Measurements from ENCODE around the gene RNF10. TPM values are rescaled to one million over a fixed set of nuclear protein-coding genes. Genes with fewer than 3 reads are reported as not detected.
"Not testable (repeated sequence)": the region's sequence is repeated elsewhere in the genome, so short reads cannot be mapped to it uniquely, and the experiment has no call there.

RNF10 gene
- 100 to 1,000 TPM; 371 to 488 (median 389) TPM for total RNA-seq
- 125 TPM for total RNA-seq (2013)

DNA sequence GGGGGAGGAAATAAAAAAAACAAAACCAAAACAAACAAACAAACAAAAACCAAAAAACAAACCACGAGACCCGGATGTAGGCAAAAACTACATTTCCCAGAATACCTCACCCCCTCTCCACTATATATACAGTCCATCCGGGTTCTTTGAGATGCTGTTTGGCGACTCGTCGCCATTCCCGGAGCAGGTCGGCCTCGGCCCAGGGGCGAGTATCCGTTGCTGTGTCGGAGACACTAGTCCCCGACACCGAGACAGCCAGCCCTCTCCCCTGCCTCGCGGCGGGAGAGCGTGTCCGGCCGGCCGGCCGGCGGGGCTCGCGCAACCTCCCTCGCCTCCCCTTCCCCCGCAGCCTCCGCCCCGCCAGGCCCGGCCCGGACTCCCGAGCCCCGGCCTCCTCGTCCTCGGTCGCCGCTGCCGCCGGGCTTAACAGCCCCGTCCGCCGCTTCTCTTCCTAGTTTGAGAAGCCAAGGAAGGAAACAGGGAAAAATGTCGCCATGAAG, at the start of gene RNF10:
Gene RNF10, plus strand, starts transcription at position 154 of the 500 bp plus-strand sequence. CDS start 456 bp downstream, outside the sequence.
- intact Hi-C loops (cut with micrococcal nuclease) = loop anchor here (2.0 kb wide), 1 partner anchor 87 kb away; the partner anchor contains the start of genes GATC and TRIAP1
- peak within 1 kb of the TSS; percentile 46 for H3K4me3 ChIP-seq (ENCODE audit: low read length)
- peaks cover 3% of the 10 kb centered on the region for H3K36me3 ChIP-seq (ENCODE audit: control insufficient read depth, insufficient read depth, low read length)
- H3K4me1 Mint-ChIP-seq = peaks cover 46 to 53% of the 10 kb centered on the region in 2 donors
- under 1% methylated on average over 43 of the region's 43 CpGs for WGBS (ENCODE audit: insufficient coverage)
- no peaks in the 10 kb centered on the region for H3K27me3 Mint-ChIP-seq (ENCODE audit: low read depth in 2 of 2)
- peak within 1 kb of the TSS; percentile 97 for H3K4me3 Mint-ChIP-seq
- TF ChIP-seq, protein P1, sequence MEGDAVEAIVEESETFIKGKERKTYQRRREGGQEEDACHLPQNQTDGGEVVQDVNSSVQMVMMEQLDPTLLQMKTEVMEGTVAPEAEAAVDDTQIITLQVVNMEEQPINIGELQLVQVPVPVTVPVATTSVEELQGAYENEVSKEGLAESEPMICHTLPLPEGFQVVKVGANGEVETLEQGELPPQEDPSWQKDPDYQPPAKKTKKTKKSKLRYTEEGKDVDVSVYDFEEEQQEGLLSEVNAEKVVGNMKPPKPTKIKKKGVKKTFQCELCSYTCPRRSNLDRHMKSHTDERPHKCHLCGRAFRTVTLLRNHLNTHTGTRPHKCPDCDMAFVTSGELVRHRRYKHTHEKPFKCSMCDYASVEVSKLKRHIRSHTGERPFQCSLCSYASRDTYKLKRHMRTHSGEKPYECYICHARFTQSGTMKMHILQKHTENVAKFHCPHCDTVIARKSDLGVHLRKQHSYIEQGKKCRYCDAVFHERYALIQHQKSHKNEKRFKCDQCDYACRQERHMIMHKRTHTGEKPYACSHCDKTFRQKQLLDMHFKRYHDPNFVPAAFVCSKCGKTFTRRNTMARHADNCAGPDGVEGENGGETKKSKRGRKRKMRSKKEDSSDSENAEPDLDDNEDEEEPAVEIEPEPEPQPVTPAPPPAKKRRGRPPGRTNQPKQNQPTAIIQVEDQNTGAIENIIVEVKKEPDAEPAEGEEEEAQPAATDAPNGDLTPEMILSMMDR (IDR thresholded peaks at IDR 0.05) = no peak
- DNase-seq = peak; percentile 69 to 92
- H3K9me3 Mint-ChIP-seq = no peaks in the 10 kb centered on the region
- peak within 1 kb of the TSS; percentile 92 to 97 for H3K27ac Mint-ChIP-seq
- peaks cover 47% of the 10 kb centered on the region for H3K4me1 ChIP-seq (ENCODE audit: control insufficient read depth, insufficient read depth, low read length)
- peak within 1 kb of the TSS; percentile 40 for H3K27ac ChIP-seq (ENCODE audit: low read length)
- no peaks in the 10 kb centered on the region for H3K36me3 Mint-ChIP-seq
- no peaks in the 10 kb centered on the region for H3K9me3 ChIP-seq (ENCODE audit: control insufficient read depth, insufficient read depth, low read length)
- H3K27me3 ChIP-seq (ENCODE audit: control insufficient read depth, insufficient read depth, low read length) = no peaks in the 10 kb centered on the region
- peak; percentile 71 to 85 (median 80) for ATAC-seq

DNA sequence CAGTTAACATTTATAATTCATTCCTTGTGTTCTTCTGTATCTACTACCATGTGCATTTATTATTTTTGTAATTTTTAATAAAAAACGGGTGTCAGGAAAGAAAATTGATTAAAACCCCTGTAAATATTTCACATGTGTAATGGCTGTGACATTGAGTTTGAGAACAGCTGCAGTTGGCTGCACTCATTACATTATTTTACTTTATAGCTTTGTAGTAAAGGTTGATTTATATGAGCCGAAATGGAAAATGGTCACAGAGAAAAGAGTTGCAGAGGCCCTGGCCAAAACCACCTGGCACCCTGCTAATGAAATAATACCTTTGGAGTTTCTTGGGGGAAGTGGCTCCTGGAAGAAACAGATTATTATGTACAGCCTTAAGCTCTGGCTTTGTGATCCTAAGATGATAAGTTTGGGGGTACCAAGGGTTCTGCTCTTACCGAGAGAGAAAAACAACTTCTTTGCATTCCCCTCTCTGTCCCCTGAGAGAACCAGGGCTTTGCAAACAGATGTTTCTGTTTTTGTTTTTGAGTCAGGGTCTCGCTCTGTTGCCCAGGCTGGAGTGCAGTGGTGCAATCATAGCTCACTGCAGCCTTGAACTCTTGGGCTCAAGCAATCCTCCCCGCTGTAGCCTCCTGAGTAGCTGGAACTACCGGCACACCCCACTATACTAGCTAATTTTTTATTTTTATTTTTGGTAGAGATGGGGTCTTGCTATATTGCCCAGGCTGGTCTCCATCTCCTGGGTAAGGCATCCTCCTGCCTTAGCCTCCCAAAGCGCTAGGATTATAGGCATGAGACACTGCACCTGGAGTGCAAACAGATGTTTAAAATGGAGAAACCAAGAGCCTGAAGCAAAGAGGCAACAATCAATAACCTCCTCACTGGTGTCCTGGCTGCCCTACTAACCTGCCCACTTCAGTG, 47.9 kb upstream of the RNF10 start:
- no peaks in the 10 kb centered on the region for H3K9me3 Mint-ChIP-seq
- WGBS (ENCODE audit: insufficient coverage) = 93% methylated on average over 5 of the region's 7 CpGs
- H3K4me1 Mint-ChIP-seq = peaks cover 46 to 55% of the 10 kb centered on the region in 2 donors

DNA sequence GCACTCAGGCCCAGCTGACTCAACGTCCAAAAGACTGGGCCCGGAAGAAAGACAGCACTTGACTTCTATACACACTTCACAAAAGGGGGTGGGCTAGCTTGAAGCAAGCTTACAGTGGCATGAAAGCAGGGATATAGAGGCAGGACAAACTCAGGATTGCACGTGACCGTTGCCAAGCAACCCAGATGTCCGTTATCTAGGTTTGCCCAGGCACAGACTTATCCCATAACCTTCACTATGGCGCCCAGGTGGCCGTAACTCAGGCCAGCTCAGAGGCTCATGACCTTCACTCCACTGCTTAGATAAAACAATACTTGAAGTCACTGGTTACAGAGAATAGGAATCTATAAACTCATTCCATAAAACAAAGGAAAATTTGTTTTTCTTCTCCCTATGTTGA, 46.6 kb upstream of the RNF10 start:
- peaks cover 36 to 47% of the 10 kb centered on the region in 2 donors for H3K4me1 Mint-ChIP-seq
- H3K4me3 ChIP-seq (ENCODE audit: low read length); intact Hi-C loops (cut with micrococcal nuclease); ATAC-seq; H3K9me3 ChIP-seq (ENCODE audit: control insufficient read depth, insufficient read depth, low read length); H3K36me3 Mint-ChIP-seq; H3K27ac Mint-ChIP-seq; H3K27me3 Mint-ChIP-seq (ENCODE audit: low read depth in 2 of 2); H3K36me3 ChIP-seq (ENCODE audit: control insufficient read depth, insufficient read depth, low read length); H3K4me3 Mint-ChIP-seq; H3K27ac ChIP-seq (ENCODE audit: low read length); H3K4me1 ChIP-seq (ENCODE audit: control insufficient read depth, insufficient read depth, low read length); DNase-seq; H3K9me3 Mint-ChIP-seq; H3K27me3 ChIP-seq (ENCODE audit: control insufficient read depth, insufficient read depth, low read length): not testable (repeated sequence)
- WGBS (ENCODE audit: insufficient coverage) = 98% methylated on average over 6 of the region's 7 CpGs

More for the DNA sequence above, 47.9 kb upstream of the RNF10 start:
- no peak for ATAC-seq
- Histone ChIP-seq H3K27me3 (ENCODE audit: control insufficient read depth, insufficient read depth, low read length) (no peaks in the 10 kb centered on the region), H3K27ac (ENCODE audit: low read length) (no peak overlapping the region), H3K36me3 (ENCODE audit: control insufficient read depth, insufficient read depth, low read length) (peaks cover 4% of the 10 kb centered on the region), H3K4me3 (ENCODE audit: low read length) (no peak overlapping the region), H3K9me3 (ENCODE audit: control insufficient read depth, insufficient read depth, low read length) (no peaks in the 10 kb centered on the region), H3K4me1 (ENCODE audit: control insufficient read depth, insufficient read depth, low read length) (peaks cover 18% of the 10 kb centered on the region)
- no peak overlapping the region for H3K4me3 Mint-ChIP-seq
- H3K27ac Mint-ChIP-seq = no peak overlapping the region
- TF ChIP-seq, protein P1 (IDR thresholded peaks at IDR 0.05) = no peak
- no peak for DNase-seq
- H3K36me3 Mint-ChIP-seq = no peaks in the 10 kb centered on the region
- intact Hi-C loops (cut with micrococcal nuclease) = no loop called here
- no peaks in the 10 kb centered on the region for H3K27me3 Mint-ChIP-seq (ENCODE audit: low read depth in 2 of 2)

GRCh38 chr12:120488057-120488640, 46.0 kb upstream of the RNF10 start:
- no peaks in the 10 kb centered on the region for H3K9me3 Mint-ChIP-seq

More at GRCh38 chr12:120488057-120488640, 46.0 kb upstream of the RNF10 start:
- ATAC-seq (no peak), DNase-seq (no peak)
- intact Hi-C loops (cut with micrococcal nuclease) = no loop called here
- H3K4me1 Mint-ChIP-seq = peaks cover 30 to 41% of the 10 kb centered on the region in 2 donors
- H3K27me3 ChIP-seq (ENCODE audit: control insufficient read depth, insufficient read depth, low read length) = no peaks in the 10 kb centered on the region
- H3K27ac Mint-ChIP-seq = peak overlapping the region; percentile 27 to 46
- H3K36me3 Mint-ChIP-seq = no peaks in the 10 kb centered on the region
- H3K4me1 ChIP-seq (ENCODE audit: control insufficient read depth, insufficient read depth, low read length) = no peaks in the 10 kb centered on the region
- H3K27me3 Mint-ChIP-seq (ENCODE audit: low read depth in 2 of 2) = no peaks in the 10 kb centered on the region
- 77% methylated on average over 5 of the region's 5 CpGs for WGBS (ENCODE audit: insufficient coverage)
- H3K27ac ChIP-seq (ENCODE audit: low read length) = no peak overlapping the region
- H3K4me3 Mint-ChIP-seq = no peak overlapping the region
- H3K4me3 ChIP-seq (ENCODE audit: low read length) = no peak overlapping the region
- peaks cover 2% of the 10 kb centered on the region for H3K36me3 ChIP-seq (ENCODE audit: control insufficient read depth, insufficient read depth, low read length)
- TF ChIP-seq, protein P1 (IDR thresholded peaks at IDR 0.05) = no peak
- H3K9me3 ChIP-seq (ENCODE audit: control insufficient read depth, insufficient read depth, low read length) = no peaks in the 10 kb centered on the region

All from natural killer cell (primary cell).